ENCODE measurements around the gene TTLL7. TPM values are rescaled to one million over a fixed set of nuclear protein-coding genes. Genes with fewer than 3 reads are reported as not detected.

Gene TTLL7
- polyA plus RNA-seq, 2 of the 4 experiments (the other 2 are of a cell fraction): 1.6 to 5.7 TPM

DNA sequence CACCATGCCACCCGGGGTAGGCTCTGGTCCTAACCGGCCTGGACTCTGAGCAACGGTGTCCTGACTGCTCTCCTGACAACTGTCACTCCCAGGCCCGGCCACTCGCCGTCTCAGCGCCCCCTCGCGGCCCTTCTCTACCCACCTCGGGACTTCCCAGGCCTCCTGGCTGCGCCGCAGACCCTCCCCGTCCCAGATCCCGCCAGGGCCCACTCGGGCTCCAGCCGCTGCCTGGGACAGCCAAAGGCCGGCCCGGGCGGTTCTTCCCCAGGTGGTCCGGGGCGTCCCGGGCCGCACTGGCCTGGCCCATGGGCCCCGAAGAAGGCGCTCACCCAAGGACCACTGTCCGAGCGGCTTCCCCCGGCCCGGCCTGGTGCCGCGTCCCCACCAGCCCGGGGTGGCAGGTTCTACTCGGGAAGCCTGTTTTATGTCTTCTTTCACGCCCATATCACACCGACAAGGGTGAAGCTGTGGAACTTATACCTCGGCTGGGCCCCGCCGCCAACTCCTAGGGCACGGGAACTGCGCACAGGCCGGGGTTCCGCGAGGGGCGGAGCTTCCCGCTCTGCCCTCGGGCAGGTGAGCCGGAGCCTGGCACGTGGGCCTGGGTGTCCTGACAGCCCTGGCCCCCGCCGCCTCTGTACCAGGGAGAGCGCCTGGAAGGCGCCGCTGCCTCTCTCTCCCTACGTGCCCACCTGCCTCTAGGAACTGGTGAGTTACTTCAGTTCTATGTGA is 138.3 kb downstream of the TTLL7 start:
- H3K9me3 ChIP-seq: no peaks in the 10 kb centered on the region
- ChIA-PET CTCF (interaction anchor here (0.6 to 1.4 kb wide), 6 partner anchors 11 to 1058 kb away, joined by 3 to 5 read pairs (median 3); no protein-coding TSS in a partner anchor), POLR2A (interaction anchor here (0.7 kb wide), 1 partner anchor 66 kb away, joined by 4 read pairs; no protein-coding TSS in a partner anchor)
- peak; percentile 45 to 68 for DNase-seq (ENCODE audit: low read depth in 1 of 2, low spot score in 1 of 2)
- H3K4me2 ChIP-seq: peak overlapping the region; percentile 79
- ATAC-seq: peak; percentile 97 to 100
- no peaks in the 10 kb centered on the region for H3K4me1 ChIP-seq
- no peak for FAIRE-seq
- 11% methylated on average over 13 of the region's 54 CpGs for WGBS (ENCODE audit: missing lambda C conversion rate)
- H3K4me3 ChIP-seq: peak overlapping the region; percentile 69
- H3K27ac ChIP-seq: peak overlapping the region; percentile 75 to 92
- TF ChIP-seq ZC3H11A (IDR thresholded peaks at IDR 0.05) (no peak), FOSB (CRISPR knock-in tag; IDR thresholded peaks at IDR 0.05) (no peak), HOXB13 (CRISPR knock-in tag; IDR thresholded peaks at IDR 0.05; ENCODE audit: low read depth) (no peak), GATA3 (IDR thresholded peaks at IDR 0.05; ENCODE audit: borderline replicate concordance) (no peak), ZNF302 (CRISPR knock-in tag; IDR thresholded peaks at IDR 0.05) (no peak), NPAS2 (CRISPR knock-in tag; IDR thresholded peaks at IDR 0.05; ENCODE audit: borderline replicate concordance) (no peak), EP300 (IDR thresholded peaks at IDR 0.05) (no peak), TP53 (CRISPR knock-in tag; IDR thresholded peaks at IDR 0.05) (no peak), JUN (IDR thresholded peaks at IDR 0.05) (no peak), SMC3 (IDR thresholded peaks at IDR 0.05) (peak; percentile 60), PHF8 (IDR thresholded peaks at IDR 0.05; ENCODE audit: borderline replicate concordance, low read depth) (peak; percentile 43; the same call in 1 of the 2 replicates), FOSL2 (IDR thresholded peaks at IDR 0.05) (no peak), FOSL2 (CRISPR knock-in tag; IDR thresholded peaks at IDR 0.05) (no peak), CBX2 (IDR thresholded peaks at IDR 0.05; ENCODE audit: borderline replicate concordance, low read depth) (no peak), BHLHE40 (IDR thresholded peaks at IDR 0.05; ENCODE audit: low read depth, low read length) (no peak), RNF2 (IDR thresholded peaks at IDR 0.05; ENCODE audit: borderline replicate concordance, low read depth) (no peak), EHMT2 (IDR thresholded peaks at IDR 0.05; ENCODE audit: low read depth) (no peak), KDM1A (IDR thresholded peaks at IDR 0.05; ENCODE audit: low read depth) (no peak), POLR2AphosphoS2 (conservative IDR thresholded peaks at IDR 0.05; ENCODE audit: low read length) (no peak), CBX8 (IDR thresholded peaks at IDR 0.05) (no peak), NR3C1 (IDR thresholded peaks at IDR 0.05) (no peak), RCOR1 (IDR thresholded peaks at IDR 0.05; ENCODE audit: low read depth, low read length) (no peak), MAFK (IDR thresholded peaks at IDR 0.05; ENCODE audit: partially characterized antibody) (no peak), KDM5A (IDR thresholded peaks at IDR 0.05) (no peak), RAD21 (conservative IDR thresholded peaks at IDR 0.05 in 1 of 2, IDR thresholded peaks at IDR 0.05 in 1 of 2) (peak; percentile 49 to 56)
- TF ChIP-seq, protein P1, sequence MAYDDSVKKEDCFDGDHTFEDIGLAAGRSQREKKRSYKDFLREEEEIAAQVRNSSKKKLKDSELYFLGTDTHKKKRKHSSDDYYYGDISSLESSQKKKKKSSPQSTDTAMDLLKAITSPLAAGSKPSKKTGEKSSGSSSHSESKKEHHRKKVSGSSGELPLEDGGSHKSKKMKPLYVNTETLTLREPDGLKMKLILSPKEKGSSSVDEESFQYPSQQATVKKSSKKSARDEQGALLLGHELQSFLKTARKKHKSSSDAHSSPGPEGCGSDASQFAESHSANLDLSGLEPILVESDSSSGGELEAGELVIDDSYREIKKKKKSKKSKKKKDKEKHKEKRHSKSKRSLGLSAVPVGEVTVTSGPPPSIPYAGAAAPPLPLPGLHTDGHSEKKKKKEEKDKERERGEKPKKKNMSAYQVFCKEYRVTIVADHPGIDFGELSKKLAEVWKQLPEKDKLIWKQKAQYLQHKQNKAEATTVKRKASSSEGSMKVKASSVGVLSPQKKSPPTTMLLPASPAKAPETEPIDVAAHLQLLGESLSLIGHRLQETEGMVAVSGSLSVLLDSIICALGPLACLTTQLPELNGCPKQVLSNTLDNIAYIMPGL (CRISPR knock-in tag; IDR thresholded peaks at IDR 0.05; ENCODE audit: borderline replicate concordance): no peak; the same call in 1 of the 2 replicates
- TF ChIP-seq, protein P2, sequence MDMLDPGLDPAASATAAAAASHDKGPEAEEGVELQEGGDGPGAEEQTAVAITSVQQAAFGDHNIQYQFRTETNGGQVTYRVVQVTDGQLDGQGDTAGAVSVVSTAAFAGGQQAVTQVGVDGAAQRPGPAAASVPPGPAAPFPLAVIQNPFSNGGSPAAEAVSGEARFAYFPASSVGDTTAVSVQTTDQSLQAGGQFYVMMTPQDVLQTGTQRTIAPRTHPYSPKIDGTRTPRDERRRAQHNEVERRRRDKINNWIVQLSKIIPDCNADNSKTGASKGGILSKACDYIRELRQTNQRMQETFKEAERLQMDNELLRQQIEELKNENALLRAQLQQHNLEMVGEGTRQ (IDR thresholded peaks at IDR 0.05): no peak
- TF ChIP-seq, protein P3, sequence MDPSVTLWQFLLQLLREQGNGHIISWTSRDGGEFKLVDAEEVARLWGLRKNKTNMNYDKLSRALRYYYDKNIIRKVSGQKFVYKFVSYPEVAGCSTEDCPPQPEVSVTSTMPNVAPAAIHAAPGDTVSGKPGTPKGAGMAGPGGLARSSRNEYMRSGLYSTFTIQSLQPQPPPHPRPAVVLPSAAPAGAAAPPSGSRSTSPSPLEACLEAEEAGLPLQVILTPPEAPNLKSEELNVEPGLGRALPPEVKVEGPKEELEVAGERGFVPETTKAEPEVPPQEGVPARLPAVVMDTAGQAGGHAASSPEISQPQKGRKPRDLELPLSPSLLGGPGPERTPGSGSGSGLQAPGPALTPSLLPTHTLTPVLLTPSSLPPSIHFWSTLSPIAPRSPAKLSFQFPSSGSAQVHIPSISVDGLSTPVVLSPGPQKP (IDR thresholded peaks at IDR 0.05; ENCODE audit: low read depth, low read length): no peak
- TF ChIP-seq, protein P4, sequence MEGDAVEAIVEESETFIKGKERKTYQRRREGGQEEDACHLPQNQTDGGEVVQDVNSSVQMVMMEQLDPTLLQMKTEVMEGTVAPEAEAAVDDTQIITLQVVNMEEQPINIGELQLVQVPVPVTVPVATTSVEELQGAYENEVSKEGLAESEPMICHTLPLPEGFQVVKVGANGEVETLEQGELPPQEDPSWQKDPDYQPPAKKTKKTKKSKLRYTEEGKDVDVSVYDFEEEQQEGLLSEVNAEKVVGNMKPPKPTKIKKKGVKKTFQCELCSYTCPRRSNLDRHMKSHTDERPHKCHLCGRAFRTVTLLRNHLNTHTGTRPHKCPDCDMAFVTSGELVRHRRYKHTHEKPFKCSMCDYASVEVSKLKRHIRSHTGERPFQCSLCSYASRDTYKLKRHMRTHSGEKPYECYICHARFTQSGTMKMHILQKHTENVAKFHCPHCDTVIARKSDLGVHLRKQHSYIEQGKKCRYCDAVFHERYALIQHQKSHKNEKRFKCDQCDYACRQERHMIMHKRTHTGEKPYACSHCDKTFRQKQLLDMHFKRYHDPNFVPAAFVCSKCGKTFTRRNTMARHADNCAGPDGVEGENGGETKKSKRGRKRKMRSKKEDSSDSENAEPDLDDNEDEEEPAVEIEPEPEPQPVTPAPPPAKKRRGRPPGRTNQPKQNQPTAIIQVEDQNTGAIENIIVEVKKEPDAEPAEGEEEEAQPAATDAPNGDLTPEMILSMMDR (IDR thresholded peaks at IDR 0.05): peak; percentile 61
- TF ChIP-seq, protein P5, sequence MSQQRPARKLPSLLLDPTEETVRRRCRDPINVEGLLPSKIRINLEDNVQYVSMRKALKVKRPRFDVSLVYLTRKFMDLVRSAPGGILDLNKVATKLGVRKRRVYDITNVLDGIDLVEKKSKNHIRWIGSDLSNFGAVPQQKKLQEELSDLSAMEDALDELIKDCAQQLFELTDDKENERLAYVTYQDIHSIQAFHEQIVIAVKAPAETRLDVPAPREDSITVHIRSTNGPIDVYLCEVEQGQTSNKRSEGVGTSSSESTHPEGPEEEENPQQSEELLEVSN (IDR thresholded peaks at IDR 0.05; ENCODE audit: borderline replicate concordance, low read depth): peak; percentile 90
- TF ChIP-seq, protein P6, sequence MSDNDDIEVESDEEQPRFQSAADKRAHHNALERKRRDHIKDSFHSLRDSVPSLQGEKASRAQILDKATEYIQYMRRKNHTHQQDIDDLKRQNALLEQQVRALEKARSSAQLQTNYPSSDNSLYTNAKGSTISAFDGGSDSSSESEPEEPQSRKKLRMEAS (IDR thresholded peaks at IDR 0.05): peak; percentile 86
- TF ChIP-seq, protein P7, sequence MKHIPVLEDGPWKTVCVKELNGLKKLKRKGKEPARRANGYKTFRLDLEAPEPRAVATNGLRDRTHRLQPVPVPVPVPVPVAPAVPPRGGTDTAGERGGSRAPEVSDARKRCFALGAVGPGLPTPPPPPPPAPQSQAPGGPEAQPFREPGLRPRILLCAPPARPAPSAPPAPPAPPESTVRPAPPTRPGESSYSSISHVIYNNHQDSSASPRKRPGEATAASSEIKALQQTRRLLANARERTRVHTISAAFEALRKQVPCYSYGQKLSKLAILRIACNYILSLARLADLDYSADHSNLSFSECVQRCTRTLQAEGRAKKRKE (CRISPR knock-in tag; IDR thresholded peaks at IDR 0.05; ENCODE audit: low read depth): no peak
